Activated CD8-positive, alpha-beta memory T cell treated with anti-CD3 and anti-CD28 coated beads for 36 hours (primary cell): ENCODE data around the gene SEMA5A. TPM values are rescaled to one million over a fixed set of nuclear protein-coding genes. Genes with fewer than 3 reads are reported as not detected.

ENCODE experiments used
- CTCF ChIA-PET: fragments of 350-600 bp; sonication (Branson Sonifier 250); formaldehyde crosslinking; loops from one replicate; lab custom pipeline; 2021; ENCODE audit warnings: antibody characterized with exemption; lab: Charles Lee
- POLR2A ChIA-PET: fragments of 350-600 bp; sonication (Branson Sonifier 250); formaldehyde crosslinking; loops from one replicate; lab custom pipeline; 2021; ENCODE audit warnings: antibody characterized with exemption; lab: Charles Lee
- total RNA-seq, 2 experiments: library from RNA; stranded (reverse); gene quantifications; one replicate each; pipeline ENCODE4 v1.2.3, GENCODE V29; 2021

The SEMA5A gene
- total RNA-seq, 2 experiments from 2014 or later = not detected

- ChIA-PET POLR2A (no interaction called here), CTCF (no interaction called here)
Measured at GRCh38 chr5:9318031-9318430, 227.8 kb downstream of the SEMA5A start.

GRCh38 chr5:9316733-9317132 is 229.1 kb downstream of the SEMA5A start:
- ChIA-PET POLR2A (no interaction called here), CTCF (no interaction called here)

- CTCF ChIA-PET = no interaction called here
- POLR2A ChIA-PET = no interaction called here
Measured at GRCh38 chr5:9316041-9316440, 229.8 kb downstream of the SEMA5A start.

GRCh38 chr5:9314558-9314957 is 231.3 kb downstream of the SEMA5A start:
- ChIA-PET CTCF (no interaction called here), POLR2A (no interaction called here)

- CTCF ChIA-PET = no interaction called here
- POLR2A ChIA-PET = no interaction called here
Measured at GRCh38 chr5:9313751-9314150, 232.1 kb downstream of the SEMA5A start.

- ChIA-PET POLR2A (no interaction called here), CTCF (no interaction called here)
Measured at GRCh38 chr5:9307150-9307549, 238.7 kb downstream of the SEMA5A start.

GRCh38 chr5:9302218-9302617 is 243.7 kb downstream of the SEMA5A start:
- POLR2A ChIA-PET = no interaction called here
- CTCF ChIA-PET = interaction anchor here (0.6 kb wide), 1 partner anchor 1980 kb away, joined by 4 read pairs; no protein-coding TSS in a partner anchor

- CTCF ChIA-PET = no interaction called here
- POLR2A ChIA-PET = no interaction called here
Measured at GRCh38 chr5:9301200-9301599, 244.7 kb downstream of the SEMA5A start.

GRCh38 chr5:9297134-9297533 is 248.7 kb downstream of the SEMA5A start:
- POLR2A ChIA-PET = no interaction called here

GRCh38 chr5:9295466-9295801 is 250.4 kb downstream of the SEMA5A start:
- CTCF ChIA-PET = no interaction called here

More at GRCh38 chr5:9297134-9297533, 248.7 kb downstream of the SEMA5A start:
- CTCF ChIA-PET = no interaction called here

GRCh38 chr5:9294793-9295465 is 250.9 kb downstream of the SEMA5A start:
- CTCF ChIA-PET = no interaction called here
- POLR2A ChIA-PET = no interaction called here

More at GRCh38 chr5:9295466-9295801, 250.4 kb downstream of the SEMA5A start:
- POLR2A ChIA-PET = no interaction called here

- ChIA-PET CTCF (no interaction called here), POLR2A (no interaction called here)
Measured at GRCh38 chr5:9288234-9288633, 257.6 kb downstream of the SEMA5A start.

- CTCF ChIA-PET = no interaction called here
Measured at GRCh38 chr5:9284781-9285307, 261.0 kb downstream of the SEMA5A start.

GRCh38 chr5:9284272-9284671 is 261.6 kb downstream of the SEMA5A start:
- POLR2A ChIA-PET = no interaction called here
- CTCF ChIA-PET = no interaction called here

More at GRCh38 chr5:9284781-9285307, 261.0 kb downstream of the SEMA5A start:
- POLR2A ChIA-PET = no interaction called here

GRCh38 chr5:9283473-9283872 is 262.4 kb downstream of the SEMA5A start:
- ChIA-PET CTCF (no interaction called here), POLR2A (no interaction called here)

- ChIA-PET POLR2A (no interaction called here), CTCF (no interaction called here)
Measured at GRCh38 chr5:9283021-9283420, 262.9 kb downstream of the SEMA5A start.

- POLR2A ChIA-PET = no interaction called here
- CTCF ChIA-PET = no interaction called here
Measured at GRCh38 chr5:9282211-9282610, 263.7 kb downstream of the SEMA5A start.

- ChIA-PET CTCF (no interaction called here), POLR2A (no interaction called here)
Measured at GRCh38 chr5:9279774-9280173, 266.1 kb downstream of the SEMA5A start.

- POLR2A ChIA-PET = no interaction called here
- CTCF ChIA-PET = no interaction called here
Measured at GRCh38 chr5:9278921-9279603, 266.8 kb downstream of the SEMA5A start.

GRCh38 chr5:9269014-9269413 is 276.9 kb downstream of the SEMA5A start:
- CTCF ChIA-PET = no interaction called here
- POLR2A ChIA-PET = no interaction called here

GRCh38 chr5:9268226-9268625 is 277.6 kb downstream of the SEMA5A start:
- ChIA-PET CTCF (no interaction called here), POLR2A (no interaction called here)
